Measurements from ENCODE around the gene PHACTR3. TPM values are rescaled to one million over a fixed set of nuclear protein-coding genes. Genes with fewer than 3 reads are reported as not detected.

PHACTR3 gene
- total RNA-seq, 1 donor from 2014 or later, result not detected

- H3K27ac Mint-ChIP-seq (ENCODE audit: unreplicated experiment), result no peak overlapping the region
- H3K4me1 Mint-ChIP-seq (ENCODE audit: low read depth), result no peaks in the 10 kb centered on the region
- H3K4me3 Mint-ChIP-seq (ENCODE audit: unreplicated experiment), result no peak overlapping the region
- H3K9me3 Mint-ChIP-seq (ENCODE audit: low read depth), result peaks cover 4% of the 10 kb centered on the region
- H3K36me3 Mint-ChIP-seq (ENCODE audit: low read depth), result no peaks in the 10 kb centered on the region
- H3K27me3 Mint-ChIP-seq (ENCODE audit: low read depth), result no peaks in the 10 kb centered on the region
- no peak for TF ChIP-seq CTCF (IDR thresholded peaks at IDR 0.05)
- no peak for DNase-seq (ENCODE audit: low spot score)
Observed at GRCh38 chr20:59861401-59861800, 257.1 kb downstream of the PHACTR3 start.

GRCh38 chr20:59863058-59863457 is 258.7 kb downstream of the PHACTR3 start:
- Mint-ChIP-seq H3K27me3 (ENCODE audit: low read depth) (no peaks in the 10 kb centered on the region), H3K4me1 (ENCODE audit: low read depth) (peaks cover 3% of the 10 kb centered on the region), H3K36me3 (ENCODE audit: low read depth) (no peaks in the 10 kb centered on the region), H3K4me3 (ENCODE audit: unreplicated experiment) (no peak overlapping the region), H3K27ac (ENCODE audit: unreplicated experiment) (no peak overlapping the region), H3K9me3 (ENCODE audit: low read depth) (no peaks in the 10 kb centered on the region)
- TF ChIP-seq CTCF (IDR thresholded peaks at IDR 0.05), result no peak
- no peak for DNase-seq (ENCODE audit: low spot score)

GRCh38 chr20:59864726-59865125 is 260.4 kb downstream of the PHACTR3 start:
- Mint-ChIP-seq H3K27me3 (ENCODE audit: low read depth) (no peaks in the 10 kb centered on the region), H3K4me3 (ENCODE audit: unreplicated experiment) (no peak overlapping the region), H3K27ac (ENCODE audit: unreplicated experiment) (no peak overlapping the region), H3K9me3 (ENCODE audit: low read depth) (no peaks in the 10 kb centered on the region), H3K4me1 (ENCODE audit: low read depth) (peaks cover 3% of the 10 kb centered on the region), H3K36me3 (ENCODE audit: low read depth) (no peaks in the 10 kb centered on the region)
- no peak for TF ChIP-seq CTCF (IDR thresholded peaks at IDR 0.05)
- DNase-seq (ENCODE audit: low spot score), result no peak

GRCh38 chr20:59866338-59866737 is 262.0 kb downstream of the PHACTR3 start:
- no peaks in the 10 kb centered on the region for H3K9me3 Mint-ChIP-seq (ENCODE audit: low read depth)
- H3K4me3 Mint-ChIP-seq (ENCODE audit: unreplicated experiment), result no peak overlapping the region
- no peaks in the 10 kb centered on the region for H3K36me3 Mint-ChIP-seq (ENCODE audit: low read depth)
- H3K4me1 Mint-ChIP-seq (ENCODE audit: low read depth), result peaks cover 3% of the 10 kb centered on the region
- DNase-seq (ENCODE audit: low spot score), result no peak
- TF ChIP-seq CTCF (IDR thresholded peaks at IDR 0.05), result no peak
- no peaks in the 10 kb centered on the region for H3K27me3 Mint-ChIP-seq (ENCODE audit: low read depth)
- H3K27ac Mint-ChIP-seq (ENCODE audit: unreplicated experiment), result no peak overlapping the region

- DNase-seq (ENCODE audit: low spot score), result no peak
- Mint-ChIP-seq H3K27me3 (ENCODE audit: low read depth) (no peaks in the 10 kb centered on the region), H3K36me3 (ENCODE audit: low read depth) (no peaks in the 10 kb centered on the region), H3K9me3 (ENCODE audit: low read depth) (no peaks in the 10 kb centered on the region), H3K27ac (ENCODE audit: unreplicated experiment) (no peak overlapping the region), H3K4me3 (ENCODE audit: unreplicated experiment) (no peak overlapping the region), H3K4me1 (ENCODE audit: low read depth) (peaks cover 3% of the 10 kb centered on the region)
- no peak for TF ChIP-seq CTCF (IDR thresholded peaks at IDR 0.05)
Observed at GRCh38 chr20:59871096-59871495, 266.8 kb downstream of the PHACTR3 start.
